ENCODE data around the gene CNOT2. TPM values are rescaled to one million over a fixed set of nuclear protein-coding genes. Genes with fewer than 3 reads are reported as not detected.
A peak's percentile ranks its signal among the peaks of the same experiment; 100 is the strongest.

CNOT2 gene
- total RNA-seq, 1 donor from 2014 or later, result 179 TPM

- no peak for DNase-seq
Observed at GRCh38 chr12:70306676-70307075, 63.4 kb downstream of the CNOT2 start.

- no peak for DNase-seq
Observed at GRCh38 chr12:70307868-70308267, 64.6 kb downstream of the CNOT2 start.

GRCh38 chr12:70309348-70309747 is 66.1 kb downstream of the CNOT2 start:
- DNase-seq, result no peak

GRCh38 chr12:70314145-70314544 is 70.9 kb downstream of the CNOT2 start:
- DNase-seq, result no peak

- no peak for DNase-seq
Observed at GRCh38 chr12:70317781-70318180, 74.5 kb downstream of the CNOT2 start.

GRCh38 chr12:70319605-70320004 is 76.4 kb downstream of the CNOT2 start:
- DNase-seq, result no peak

- DNase-seq, result no peak
Observed at GRCh38 chr12:70321191-70321590, 78.0 kb downstream of the CNOT2 start.

GRCh38 chr12:70327541-70327940 is 84.3 kb downstream of the CNOT2 start:
- no peak for DNase-seq

- no peak for DNase-seq
Observed at GRCh38 chr12:70329728-70330127, 86.5 kb downstream of the CNOT2 start.

- DNase-seq, result no peak
Observed at GRCh38 chr12:70330158-70330557, 86.9 kb downstream of the CNOT2 start.

- DNase-seq, result no peak
Observed at GRCh38 chr12:70332236-70332635, 89.0 kb downstream of the CNOT2 start.

GRCh38 chr12:70334742-70335141 is 91.5 kb downstream of the CNOT2 start:
- DNase-seq, result no peak

- DNase-seq, result no peak
Observed at GRCh38 chr12:70338531-70338930, 95.3 kb downstream of the CNOT2 start.

- DNase-seq, result no peak
Observed at GRCh38 chr12:70351076-70351475, 107.8 kb downstream of the CNOT2 start.

GRCh38 chr12:70353780-70354660 is 110.8 kb downstream of the CNOT2 start:
- DNase-seq, result no peak

GRCh38 chr12:70354787-70355186 is 111.6 kb downstream of the CNOT2 start:
- DNase-seq, result no peak

- DNase-seq, result no peak
Observed at GRCh38 chr12:70355972-70356371, 112.7 kb downstream of the CNOT2 start.

- peak; percentile 7 for DNase-seq
Observed at GRCh38 chr12:70359458-70360197, 116.4 kb downstream of the CNOT2 start.

GRCh38 chr12:70360218-70360617 is 117.0 kb downstream of the CNOT2 start:
- no peak for DNase-seq

- DNase-seq, result no peak
Observed at GRCh38 chr12:70364695-70365397, 121.6 kb downstream of the CNOT2 start.

- no peak for DNase-seq
Observed at GRCh38 chr12:70365398-70365647, 122.1 kb downstream of the CNOT2 start.

- peak; percentile 24 for DNase-seq
Observed at GRCh38 chr12:70365648-70366518, 122.7 kb downstream of the CNOT2 start, which contains the start of gene KCNMB4. TSS of gene KCNMB4 (plus strand) at chr12:70366290. CDS start at chr12:70366735, 445 bp downstream.
